NCI-H524 treated with DMSO at 0.1 percent for 48 hours (cell line): Measurements from ENCODE around the gene CRACR2A.
A peak's percentile ranks its signal among the peaks of the same experiment; 100 is the strongest.

Experiments
- DNase-seq: peaks from one replicate; lab custom pipeline; 2025; lab: John Stamatoyannopoulos, UW

CRACR2A gene

DNA sequence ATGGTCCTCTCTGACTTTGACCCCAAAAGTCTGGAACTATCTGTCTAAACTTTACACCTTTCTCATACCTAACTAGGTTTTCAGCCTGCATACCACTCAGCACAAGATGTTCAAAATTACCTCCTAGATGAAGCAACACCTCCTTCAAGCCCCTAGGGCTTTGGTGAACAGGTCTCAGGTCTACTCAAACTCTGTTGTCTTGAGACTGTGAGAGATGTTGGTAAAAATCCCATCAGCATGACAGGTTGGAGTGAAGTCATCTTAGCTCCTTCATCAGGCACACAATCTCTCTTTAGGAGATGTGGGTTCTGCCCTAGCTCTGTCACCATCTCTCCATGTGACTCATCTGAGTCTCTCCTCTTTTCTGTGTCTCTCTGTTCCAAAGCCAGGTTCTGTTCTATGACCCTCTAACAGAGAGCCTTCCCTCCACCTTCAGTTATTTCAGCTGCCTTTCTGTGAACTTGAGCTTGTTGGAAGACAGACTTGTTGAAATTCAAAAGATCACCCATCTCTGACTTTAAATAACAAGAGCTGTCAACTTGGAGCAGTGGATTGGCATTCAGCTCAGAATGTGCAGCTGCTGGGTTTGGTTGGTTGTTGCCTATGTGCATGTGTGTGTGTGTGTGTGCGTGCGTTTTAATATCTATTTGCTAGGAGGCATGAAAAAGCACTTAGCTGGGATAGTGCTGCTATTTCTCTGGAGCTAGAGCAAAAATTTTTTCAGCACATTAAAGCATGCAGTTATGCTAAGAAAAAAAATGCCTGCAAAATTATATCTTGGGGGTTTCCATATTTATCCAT, 130.7 kb downstream of the CRACR2A start:
- no peak for DNase-seq

- no peak for DNase-seq
These were observed 132.1 kb downstream of the CRACR2A start for GRCh38 chr12:3620856-3621255.

- no peak for DNase-seq
These were observed 135.3 kb downstream of the CRACR2A start for GRCh38 chr12:3617565-3617964.

- DNase-seq = no peak
These were observed 137.0 kb downstream of the CRACR2A start for GRCh38 chr12:3615862-3616261.

GRCh38 chr12:3614806-3615466, 138.0 kb downstream of the CRACR2A start:
- DNase-seq = no peak

DNA sequence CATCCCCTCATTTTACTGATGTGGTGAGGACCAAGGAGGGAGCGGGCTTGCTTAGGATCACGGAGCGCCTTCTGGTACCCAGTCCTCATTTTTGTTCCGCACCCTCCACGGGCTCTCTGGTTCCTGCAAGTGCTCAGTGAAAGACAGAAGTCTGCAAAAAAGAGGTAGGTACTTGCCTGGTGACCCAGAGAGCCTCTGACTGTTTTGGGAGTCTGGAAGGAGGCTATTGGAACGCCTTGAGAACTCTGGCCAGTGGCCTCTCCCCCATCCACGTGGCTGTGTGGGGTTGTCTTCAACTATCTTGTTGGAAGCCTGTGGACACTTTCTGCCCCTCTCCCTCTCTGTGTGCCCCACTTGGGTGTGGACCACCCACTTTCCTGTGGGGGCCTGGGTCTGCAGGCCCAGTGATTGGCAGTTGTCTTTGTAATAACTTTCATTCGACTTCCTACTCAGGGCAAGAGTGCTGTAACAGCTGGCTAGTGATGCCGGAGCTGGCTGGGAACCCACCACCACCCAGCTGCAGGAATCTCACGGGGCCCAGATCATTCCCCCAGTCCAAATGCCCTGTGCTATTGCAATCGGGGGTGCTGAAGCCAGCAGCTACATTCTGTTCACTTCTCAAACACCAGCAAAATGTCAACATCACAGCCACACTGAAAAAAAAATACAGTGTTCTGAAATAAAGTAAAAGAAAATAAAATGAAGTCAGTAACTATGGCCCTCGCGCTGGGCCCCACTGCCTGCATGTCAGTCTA, 139.1 kb downstream of the CRACR2A start:
- no peak for DNase-seq

GRCh38 chr12:3611860-3612703, 140.8 kb downstream of the CRACR2A start:
- DNase-seq = no peak

DNA sequence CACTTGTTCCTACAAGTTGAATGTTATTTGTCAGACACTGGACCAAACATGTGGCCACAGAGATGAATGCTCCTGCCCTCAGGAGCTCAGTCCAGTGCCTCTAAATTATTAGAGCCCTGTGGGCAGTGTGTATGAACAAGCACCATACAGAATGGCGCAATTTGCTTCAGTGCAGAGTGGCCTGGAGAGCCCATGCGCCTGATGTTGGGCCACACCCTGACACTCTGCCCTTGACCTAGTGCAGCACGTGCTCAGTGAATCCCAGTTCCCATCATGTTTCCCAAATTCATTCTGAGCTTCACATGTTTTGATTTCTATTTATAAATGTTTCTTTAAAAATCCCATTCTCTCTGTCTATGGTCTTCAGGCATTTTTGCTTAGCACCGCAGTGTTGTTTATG, 145.1 kb downstream of the CRACR2A start:
- DNase-seq = no peak

- no peak for DNase-seq
These were observed 145.7 kb downstream of the CRACR2A start for GRCh38 chr12:3607039-3607720.

- DNase-seq = no peak
These were observed 146.8 kb downstream of the CRACR2A start for GRCh38 chr12:3606128-3606527.

GRCh38 chr12:3605692-3606091, 147.2 kb downstream of the CRACR2A start:
- no peak for DNase-seq

- no peak for DNase-seq
These were observed 147.9 kb downstream of the CRACR2A start for GRCh38 chr12:3604748-3605586.

GRCh38 chr12:3604286-3604685, 148.6 kb downstream of the CRACR2A start:
- peak; percentile 76 for DNase-seq

- no peak for DNase-seq
These were observed 149.3 kb downstream of the CRACR2A start for GRCh38 chr12:3603576-3603975.

- DNase-seq = no peak
These were observed 150.4 kb downstream of the CRACR2A start for GRCh38 chr12:3602488-3602887.

DNA sequence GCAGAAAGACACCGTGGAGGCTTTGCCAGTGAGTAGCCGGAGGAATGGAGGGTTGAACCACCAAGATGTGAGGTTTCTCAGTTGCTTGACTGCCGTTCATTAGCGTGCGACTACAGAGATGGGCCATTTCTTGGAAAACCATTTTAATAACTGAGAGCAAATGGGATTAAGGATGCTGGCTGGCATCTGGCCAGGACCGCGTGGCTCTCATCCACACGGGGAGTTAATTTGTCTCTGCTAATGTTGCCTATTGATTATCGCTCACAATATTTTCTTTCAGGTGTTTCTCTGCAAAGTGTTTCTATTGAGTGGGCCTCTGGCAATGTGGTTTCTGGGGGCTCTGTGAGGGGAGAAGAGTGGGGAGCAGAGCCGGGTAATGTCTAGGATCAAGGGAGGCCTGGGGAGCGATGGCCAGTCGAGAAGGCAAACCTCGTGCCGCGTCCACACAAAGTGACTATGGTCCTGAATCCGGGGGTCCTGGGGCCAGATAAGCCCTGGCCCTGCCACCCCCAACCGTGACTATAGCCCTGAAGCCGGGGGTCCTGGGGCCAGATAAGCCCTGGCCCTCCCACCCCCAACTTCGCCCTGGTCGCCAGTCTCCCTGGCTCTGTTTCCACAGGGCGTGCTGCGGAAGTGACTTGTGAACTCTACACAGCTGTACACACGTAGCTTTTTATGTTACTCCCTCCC, 151.3 kb downstream of the CRACR2A start:
- no peak for DNase-seq

- DNase-seq = no peak
These were observed 152.0 kb downstream of the CRACR2A start for GRCh38 chr12:3600951-3601350.

DNA sequence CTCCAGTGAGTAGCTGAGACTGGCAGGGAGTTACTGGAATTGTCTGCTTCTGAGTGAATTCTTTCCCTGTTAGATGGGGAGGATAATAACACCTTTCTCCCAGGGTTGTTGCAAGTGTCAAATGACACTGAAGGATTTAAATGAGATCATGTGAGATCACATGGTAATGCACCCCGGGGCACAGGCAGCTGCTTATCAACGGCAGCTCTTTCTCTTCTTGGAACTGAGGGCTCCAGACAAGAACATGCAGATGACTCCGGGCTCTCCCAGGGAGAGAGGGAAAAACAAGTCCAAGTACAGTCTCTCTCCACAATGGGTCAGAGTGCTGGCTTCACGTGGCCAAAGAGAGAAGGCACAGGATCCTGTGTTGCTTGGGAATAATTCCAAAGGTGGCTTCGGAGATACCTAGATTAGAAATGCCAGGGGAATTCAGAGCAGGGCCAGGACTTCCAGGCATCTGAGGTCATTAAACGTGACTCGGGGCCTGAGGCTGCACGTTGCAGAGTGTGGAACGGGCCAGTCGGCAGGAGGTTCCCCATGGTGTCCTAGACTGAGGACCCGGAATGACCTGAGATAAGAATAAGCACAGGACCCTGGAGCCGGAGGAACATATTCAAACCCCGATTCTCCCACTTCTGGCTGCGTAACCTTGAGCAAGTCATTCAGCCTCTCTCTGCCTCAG, 152.7 kb downstream of the CRACR2A start:
- DNase-seq = no peak
